ENCODE results near the gene TBXAS1. TPM values are rescaled to one million over a fixed set of nuclear protein-coding genes. Genes with fewer than 3 reads are reported as not detected.

The TBXAS1 gene
- total and polyA plus RNA-seq, 2 of the 8 experiments (the other 6 are each of a cell fraction or from before 2014, with no cell fraction given), result 0.86 to 2.1 TPM

DNA sequence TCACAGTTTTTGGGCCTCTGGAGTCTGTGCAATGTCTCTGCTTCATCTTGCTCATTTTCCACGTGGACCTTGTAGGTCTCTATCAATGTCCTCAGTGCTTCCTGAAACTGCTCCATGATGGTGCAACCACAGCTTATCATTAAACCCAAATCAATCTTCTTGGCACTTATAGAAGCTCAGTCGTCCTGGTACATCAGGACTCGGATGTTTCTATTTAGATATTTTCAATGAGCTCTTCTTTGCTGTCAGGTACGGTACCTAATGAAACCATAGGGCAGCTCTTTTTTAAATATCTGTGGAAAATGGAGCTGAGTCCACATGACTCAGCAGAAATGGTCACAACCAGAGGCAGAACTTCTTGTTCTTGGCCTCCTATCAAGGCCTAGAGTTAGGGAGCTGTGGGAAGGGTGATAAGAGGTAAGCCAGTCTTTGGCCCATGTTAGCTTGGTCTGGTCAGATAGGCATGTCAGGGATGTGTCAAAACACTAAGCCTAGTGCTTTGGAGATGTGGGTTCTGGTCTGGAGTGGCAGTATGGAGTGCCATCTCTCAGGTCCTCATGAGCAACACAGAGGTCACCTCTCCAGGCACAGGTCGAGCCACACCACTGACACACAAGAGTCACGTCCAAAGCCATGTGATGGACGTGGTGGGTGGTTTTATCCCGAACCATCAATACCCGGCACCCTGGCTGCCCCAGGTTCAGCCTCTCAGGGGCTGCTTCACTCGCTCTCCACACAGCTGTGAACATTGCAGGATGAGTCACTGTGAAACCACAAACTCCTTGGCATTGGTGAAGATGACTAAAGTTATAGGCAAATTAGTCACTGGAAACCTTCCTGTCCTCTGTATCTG lies 87.0 kb downstream of the TBXAS1 start:
- Histone ChIP-seq H3K4me1 (replicated peaks in 1 of 4; ENCODE audit: control insufficient read depth in 3 of 4, insufficient read depth in 4 of 4, low read length in 3 of 4) (no peaks in the 10 kb centered on the region), H3K9me3 (ENCODE audit: insufficient read depth in 2 of 2, low read depth in 1 of 2, low read length in 1 of 2) (no peaks in the 10 kb centered on the region), H3K4ac (replicated peaks; ENCODE audit: insufficient read length, low read depth, low read length) (no peak overlapping the region), H3K23me2 (ENCODE audit: low read depth, low read length) (no peaks in the 10 kb centered on the region), H2AFZ (ENCODE audit: low read length) (no peak overlapping the region), H3K4me3 (ENCODE audit: extremely low read depth in 1 of 4, insufficient read depth in 2 of 4, low read depth in 3 of 4, low read length in 4 of 4) (no peak overlapping the region), H2BK120ac (replicated peaks; ENCODE audit: low read depth, low read length) (no peak overlapping the region), H3K79me2 (ENCODE audit: control insufficient read depth in 1 of 2, insufficient read depth in 2 of 2, low read length in 2 of 2) (no peaks in the 10 kb centered on the region), H4K8ac (ENCODE audit: extremely low read depth, insufficient read depth, low read length) (no peak overlapping the region; the same call in 1 of the 2 replicates), H4K20me1 (replicated peaks in 1 of 2; ENCODE audit: control insufficient read depth in 1 of 2, insufficient read depth in 2 of 2, low read length in 2 of 2) (no peaks in the 10 kb centered on the region), H3K18ac (ENCODE audit: extremely low read depth, low read length) (no peak overlapping the region), H3K9ac (replicated peaks in 1 of 4; ENCODE audit: extremely low read depth in 1 of 4, low read depth in 3 of 4, low read length in 3 of 4) (no peak overlapping the region), H2BK15ac (ENCODE audit: low read length) (no peak overlapping the region), H2BK5ac (ENCODE audit: low read depth, low read length) (no peak overlapping the region), H3K23ac (ENCODE audit: insufficient read length) (no peak overlapping the region), H3K27ac (ENCODE audit: low read depth, low read length) (no peak overlapping the region), H2BK20ac (ENCODE audit: low read length) (no peak overlapping the region), H3K14ac (ENCODE audit: insufficient read length) (no peak overlapping the region), H3K36me3 (ENCODE audit: control insufficient read depth in 2 of 4, insufficient read depth in 4 of 4, low read length in 3 of 4) (no peaks in the 10 kb centered on the region), H2BK12ac (ENCODE audit: low read depth, low read length) (no peak overlapping the region; the same call in 1 of the 2 replicates), H3K27me3 (replicated peaks in 1 of 4; ENCODE audit: control insufficient read depth in 3 of 4, extremely low read depth in 1 of 4, insufficient read depth in 3 of 4, low read length in 3 of 4) (no peaks in the 10 kb centered on the region), H3K4me2 (ENCODE audit: insufficient read depth in 1 of 2, low read depth in 2 of 2, low read length in 2 of 2) (no peak overlapping the region), H2AK5ac (ENCODE audit: low read depth, low read length) (no peak overlapping the region), H4K5ac (ENCODE audit: insufficient read length, low read depth, low read length) (no peak overlapping the region), H3K56ac (replicated peaks; ENCODE audit: insufficient read length, low read depth, low read length) (no peak overlapping the region), H3K79me1 (ENCODE audit: low read depth, low read length) (no peaks in the 10 kb centered on the region), H4K91ac (replicated peaks; ENCODE audit: insufficient read length, low read length) (no peak overlapping the region)
- WGBS, 2 experiments (ENCODE audit: extremely low coverage in 1 of 2, insufficient coverage in 1 of 2, insufficient read length in 1 of 2, insufficient replicate concordance in 2 of 2, low coverage in 1 of 2, low lambda C conversion rate in 2 of 2, missing lambda C conversion rate in 1 of 2), result 91% methylated on average over 10 of the region's 10 CpGs; no CpG with 5 or more reads in 1 of the 2 experiments
- ChIA-PET POLR2A (ENCODE audit: partially characterized antibody) (no interaction called here), CTCF (ENCODE audit: partially characterized antibody) (interaction anchor here (0.7 to 1.8 kb wide), 5 partner anchors 41 to 463 kb away, joined by 3 to 5 read pairs (median 4); no protein-coding TSS in a partner anchor)
- no peak for DNase-seq (ENCODE audit: low read depth in 1 of 2, low spot score in 2 of 2)
- no peak for FAIRE-seq
- TF ChIP-seq KDM1A (IDR thresholded peaks at IDR 0.05; ENCODE audit: borderline replicate concordance, low read length) (no peak), EP300 (IDR thresholded peaks at IDR 0.05; ENCODE audit: borderline replicate concordance in 1 of 2, low read depth in 2 of 2, low read length in 2 of 2) (no peak), POLR2AphosphoS5 (IDR thresholded peaks at IDR 0.05; ENCODE audit: low read depth, low read length) (no peak), SRF (IDR thresholded peaks at IDR 0.05; ENCODE audit: low read depth, low read length) (no peak), JUND (IDR thresholded peaks at IDR 0.05; ENCODE audit: low read length) (no peak), BRCA1 (IDR thresholded peaks at IDR 0.05; ENCODE audit: low read depth, low read length) (no peak), JUN (IDR thresholded peaks at IDR 0.05; ENCODE audit: low read depth, low read length) (no peak), BCL11A (IDR thresholded peaks at IDR 0.05; ENCODE audit: low read depth in 2 of 2, low read length in 2 of 2) (no peak), TCF12 (IDR thresholded peaks at IDR 0.05; ENCODE audit: low read depth, low read length) (no peak)
- TF ChIP-seq, protein P1, sequence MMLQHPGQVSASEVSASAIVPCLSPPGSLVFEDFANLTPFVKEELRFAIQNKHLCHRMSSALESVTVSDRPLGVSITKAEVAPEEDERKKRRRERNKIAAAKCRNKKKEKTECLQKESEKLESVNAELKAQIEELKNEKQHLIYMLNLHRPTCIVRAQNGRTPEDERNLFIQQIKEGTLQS (IDR thresholded peaks at IDR 0.05; ENCODE audit: insufficient read depth, low read depth, low read length), result no peak

All from H1 (cell line).